Stimulated activated CD8-positive, alpha-beta memory T cell treated with anti-CD3 and anti-CD28 coated beads, Interleukin-7, amount 100 ng/mL, for 24 hours (primary cell): Measurements from ENCODE around the gene TRAM1L1.

Experiments
- DNase-seq: peaks from one replicate; pipeline ENCODE4 v3.0.0-alpha.2; 2020; ENCODE audit warnings: low read depth

The TRAM1L1 gene

DNA sequence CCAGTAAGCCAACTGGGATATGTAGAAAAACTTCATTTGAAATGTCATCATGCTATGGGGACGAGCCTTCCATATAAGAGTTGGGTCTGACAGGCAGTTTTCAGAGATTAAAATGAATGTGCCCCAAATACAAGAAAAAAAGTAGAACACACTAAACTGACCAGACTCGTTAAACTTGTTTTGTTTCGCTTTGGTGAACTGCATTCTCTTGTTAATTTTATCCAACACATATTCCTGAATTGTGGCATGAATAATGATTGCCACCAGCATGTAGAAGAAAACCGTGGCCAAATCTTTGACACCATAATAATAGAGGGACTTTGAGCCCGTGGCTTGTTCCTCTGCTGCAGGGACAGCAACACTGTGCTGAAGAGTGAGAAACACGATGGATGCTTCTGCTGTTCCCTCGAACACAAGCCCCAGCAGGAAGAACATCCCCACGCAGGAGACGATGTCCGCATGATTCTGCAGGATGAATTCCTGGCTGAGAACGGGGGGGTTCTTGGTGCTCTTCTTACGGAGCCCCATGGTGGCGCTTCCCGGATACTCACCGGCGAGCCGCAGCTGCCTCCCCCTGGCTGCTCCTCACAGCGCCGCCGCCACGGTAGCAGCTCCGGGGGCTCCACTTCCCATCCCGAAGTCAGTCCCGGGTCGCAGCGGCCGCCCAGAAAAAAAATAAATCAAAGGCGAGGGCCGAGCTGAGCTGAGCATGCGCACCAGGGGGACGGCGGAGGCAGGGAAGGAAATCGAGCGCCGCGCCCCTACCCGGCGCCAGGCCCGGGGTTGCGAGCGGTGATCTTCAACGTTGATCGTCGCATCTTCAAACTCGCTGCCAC is at the start of gene TRAM1L1:
TRAM1L1 (minus strand) TSS at position 711 of the 836 bp plus-strand sequence; CDS start at position 528, 183 bp downstream.
- DNase-seq, result no peak

DNA sequence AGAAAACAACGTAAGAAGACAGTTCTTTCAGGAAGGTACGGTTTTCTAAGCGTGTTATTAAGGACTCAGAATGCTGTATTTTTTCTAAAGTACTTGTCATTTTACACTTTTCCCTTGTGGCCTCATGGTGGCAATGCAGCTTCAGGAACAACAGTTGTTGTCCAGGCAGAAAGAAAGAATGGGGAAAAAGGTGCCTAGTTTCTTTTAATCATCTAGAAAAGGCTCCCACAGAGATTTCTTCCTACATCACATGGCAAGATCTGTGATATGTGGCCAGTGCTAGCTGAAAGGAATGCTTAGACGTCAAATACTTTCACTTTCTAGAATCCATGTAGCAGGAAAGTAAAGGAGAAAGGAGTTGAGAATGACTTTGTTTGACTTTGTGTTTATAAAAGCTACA is 49.0 kb upstream of the TRAM1L1 start:
- DNase-seq, result no peak

- DNase-seq, result no peak
These were observed 11.5 kb upstream of the TRAM1L1 start for GRCh38 chr4:117096886-117097285.

DNA sequence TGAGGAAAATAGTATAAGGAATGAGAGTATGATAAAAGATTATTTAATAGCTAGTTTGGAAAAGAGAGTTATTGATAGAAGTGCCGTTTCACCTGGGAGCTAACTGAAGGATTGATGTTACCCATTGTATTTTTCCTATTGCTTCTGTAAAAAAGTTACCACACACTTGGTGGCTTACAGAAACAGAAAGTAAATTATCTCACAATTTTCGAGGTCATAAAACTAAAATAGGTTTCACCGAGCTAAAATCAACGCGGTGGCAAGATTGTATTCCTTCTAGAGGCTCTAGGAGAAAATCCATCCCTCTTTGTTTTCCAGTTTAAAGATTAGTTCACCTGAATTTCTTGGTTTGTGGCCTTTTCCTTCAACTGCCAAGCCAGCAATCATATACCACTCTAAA is 11.1 kb upstream of the TRAM1L1 start:
- no peak for DNase-seq

DNA sequence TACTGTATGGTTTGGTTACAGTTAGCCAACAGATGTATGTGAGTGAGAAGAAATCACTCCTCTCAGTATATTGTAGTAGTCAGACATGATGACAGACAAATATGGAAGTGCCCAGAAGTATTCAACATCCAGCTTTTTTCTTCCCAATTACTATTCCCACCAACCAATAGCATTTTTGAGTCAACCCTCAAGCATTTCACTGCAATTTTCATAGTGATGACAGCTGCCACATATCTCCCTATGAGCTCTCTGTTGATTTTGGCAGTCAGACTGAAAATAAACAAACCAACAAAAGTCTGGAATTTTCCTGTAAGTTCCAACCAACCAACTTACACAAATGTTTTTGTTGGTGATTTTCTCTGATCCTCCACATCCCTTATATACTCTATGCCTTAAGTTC is 8.2 kb upstream of the TRAM1L1 start:
- no peak for DNase-seq

- DNase-seq, result no peak
These were observed 7.6 kb downstream of the TRAM1L1 start for GRCh38 chr4:117077760-117078159.

DNA sequence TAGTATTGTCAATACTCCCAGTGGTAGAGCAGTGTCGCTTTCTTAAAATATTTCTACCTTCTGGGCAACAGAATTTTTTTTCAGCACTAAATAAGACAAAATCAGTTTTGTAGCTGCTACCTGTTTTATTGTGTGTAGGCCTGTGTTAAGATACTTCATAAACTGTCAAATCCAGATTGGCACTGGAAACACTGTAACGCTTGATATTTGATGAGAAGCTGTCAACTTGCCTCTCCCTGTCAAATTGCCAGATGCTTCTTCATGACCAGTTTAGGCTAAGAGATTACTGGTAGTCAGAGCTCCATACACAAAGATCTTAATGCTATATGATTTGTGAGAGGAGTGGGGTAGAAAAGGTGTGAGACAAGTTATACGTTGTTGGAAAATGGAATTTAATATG is 17.3 kb downstream of the TRAM1L1 start:
- DNase-seq, result no peak

DNA sequence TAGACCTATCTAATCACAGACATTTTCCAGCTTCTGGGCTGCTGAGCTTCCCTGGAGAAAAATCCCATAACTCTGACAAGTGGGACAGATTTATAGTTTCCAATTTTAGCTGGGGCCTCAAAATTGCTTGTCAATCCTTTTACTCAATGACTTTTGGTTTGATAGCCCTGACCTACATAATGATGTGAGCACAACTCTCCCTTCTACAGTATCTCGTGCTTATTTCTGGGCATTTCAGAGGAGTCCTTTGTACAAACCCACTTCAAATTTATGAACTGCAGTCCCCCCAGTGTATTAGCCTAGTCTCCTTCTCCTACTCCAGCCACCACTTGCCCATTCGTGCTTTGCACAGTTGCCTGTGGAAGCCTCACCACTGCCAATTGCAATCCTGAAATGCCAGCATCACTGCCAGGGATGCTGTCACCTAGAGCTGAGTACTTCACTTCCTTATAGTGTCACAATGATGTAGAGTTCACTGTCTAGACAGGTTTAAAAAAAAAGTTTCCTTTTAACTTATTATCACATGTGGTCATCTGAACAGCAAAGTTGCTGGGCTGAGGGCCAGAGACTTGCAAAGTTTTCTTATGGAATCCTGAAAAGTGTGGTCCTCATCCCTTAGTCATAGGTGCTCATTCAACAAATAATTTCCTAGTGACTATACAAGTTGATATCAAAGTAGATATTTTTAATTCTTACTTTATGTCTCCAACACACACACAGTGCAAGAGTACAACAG is 21.2 kb downstream of the TRAM1L1 start:
- no peak for DNase-seq

DNA sequence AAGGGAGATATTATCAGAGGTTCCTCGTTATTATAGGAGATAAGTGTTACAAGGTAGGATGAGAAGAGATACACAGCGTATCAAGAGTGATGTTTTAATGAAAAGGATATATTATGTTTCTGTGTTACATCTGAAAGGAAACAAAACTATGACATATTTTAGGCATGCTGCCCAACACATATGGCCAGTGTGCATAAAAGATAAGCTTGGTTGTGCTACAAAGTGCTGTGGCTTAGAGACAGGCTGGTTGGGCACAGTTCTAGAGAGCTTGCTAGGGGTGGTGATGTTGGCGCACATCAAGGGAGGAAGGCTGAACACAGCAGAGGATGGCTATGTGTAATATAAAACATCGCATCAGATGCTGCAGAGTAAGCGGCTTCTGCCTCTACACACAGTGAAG is 42.4 kb downstream of the TRAM1L1 start:
- no peak for DNase-seq
